ENCODE data around the gene NCLN.

DNA sequence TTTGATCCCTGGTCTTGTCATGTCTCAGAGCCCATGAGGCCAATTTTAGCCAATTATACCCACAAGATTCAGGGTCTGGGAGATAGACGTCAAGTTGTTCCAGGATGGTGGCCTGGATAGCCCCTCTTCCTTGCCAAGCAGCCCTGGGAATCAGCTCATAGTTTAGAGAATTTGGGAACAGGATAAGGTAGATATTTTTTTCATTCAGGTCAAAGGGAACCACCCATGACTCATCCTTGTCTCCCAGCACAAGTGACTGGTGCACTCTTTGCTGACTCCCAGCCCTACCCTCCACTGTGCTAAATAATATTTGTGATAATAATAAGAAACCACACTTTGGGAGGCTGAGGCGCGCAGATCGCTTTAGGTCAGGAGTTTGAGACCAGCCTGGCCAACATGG, 24.3 kb upstream of the NCLN start:
- TF ChIP-seq, protein P1, sequence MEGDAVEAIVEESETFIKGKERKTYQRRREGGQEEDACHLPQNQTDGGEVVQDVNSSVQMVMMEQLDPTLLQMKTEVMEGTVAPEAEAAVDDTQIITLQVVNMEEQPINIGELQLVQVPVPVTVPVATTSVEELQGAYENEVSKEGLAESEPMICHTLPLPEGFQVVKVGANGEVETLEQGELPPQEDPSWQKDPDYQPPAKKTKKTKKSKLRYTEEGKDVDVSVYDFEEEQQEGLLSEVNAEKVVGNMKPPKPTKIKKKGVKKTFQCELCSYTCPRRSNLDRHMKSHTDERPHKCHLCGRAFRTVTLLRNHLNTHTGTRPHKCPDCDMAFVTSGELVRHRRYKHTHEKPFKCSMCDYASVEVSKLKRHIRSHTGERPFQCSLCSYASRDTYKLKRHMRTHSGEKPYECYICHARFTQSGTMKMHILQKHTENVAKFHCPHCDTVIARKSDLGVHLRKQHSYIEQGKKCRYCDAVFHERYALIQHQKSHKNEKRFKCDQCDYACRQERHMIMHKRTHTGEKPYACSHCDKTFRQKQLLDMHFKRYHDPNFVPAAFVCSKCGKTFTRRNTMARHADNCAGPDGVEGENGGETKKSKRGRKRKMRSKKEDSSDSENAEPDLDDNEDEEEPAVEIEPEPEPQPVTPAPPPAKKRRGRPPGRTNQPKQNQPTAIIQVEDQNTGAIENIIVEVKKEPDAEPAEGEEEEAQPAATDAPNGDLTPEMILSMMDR (conservative IDR thresholded peaks at IDR 0.05; ENCODE audit: low read depth, low read length) = no peak
- TF ChIP-seq EZH2phosphoT487 (IDR thresholded peaks at IDR 0.05; ENCODE audit: borderline replicate concordance, low read length) (no peak), EZH2 (IDR thresholded peaks at IDR 0.05; ENCODE audit: low read length, unreplicated experiment) (no peak)

All from PC-3 (cell line).